GM12801 (cell line): ENCODE results near the gene HSPB6.

Source experiments
- CTCF ChIP-seq: IDR thresholded peaks from one replicate; pipeline ENCODE4 v1.5.1; 2011; ENCODE audit warnings: control low read depth; ENCODE audit not compliant: insufficient read length; ENCODE audit errors: extremely low read depth

HSPB6 gene

GRCh38 chr19:35740108-35740422 is 16.8 kb downstream of the HSPB6 start:
- TF ChIP-seq CTCF: no peak

- no peak for TF ChIP-seq CTCF
Measured at GRCh38 chr19:35739275-35740107, 17.3 kb downstream of the HSPB6 start.

GRCh38 chr19:35738887-35739229 is 18.0 kb downstream of the HSPB6 start:
- no peak for TF ChIP-seq CTCF

- TF ChIP-seq CTCF: no peak
Measured at GRCh38 chr19:35738021-35738886, 18.6 kb downstream of the HSPB6 start.

DNA sequence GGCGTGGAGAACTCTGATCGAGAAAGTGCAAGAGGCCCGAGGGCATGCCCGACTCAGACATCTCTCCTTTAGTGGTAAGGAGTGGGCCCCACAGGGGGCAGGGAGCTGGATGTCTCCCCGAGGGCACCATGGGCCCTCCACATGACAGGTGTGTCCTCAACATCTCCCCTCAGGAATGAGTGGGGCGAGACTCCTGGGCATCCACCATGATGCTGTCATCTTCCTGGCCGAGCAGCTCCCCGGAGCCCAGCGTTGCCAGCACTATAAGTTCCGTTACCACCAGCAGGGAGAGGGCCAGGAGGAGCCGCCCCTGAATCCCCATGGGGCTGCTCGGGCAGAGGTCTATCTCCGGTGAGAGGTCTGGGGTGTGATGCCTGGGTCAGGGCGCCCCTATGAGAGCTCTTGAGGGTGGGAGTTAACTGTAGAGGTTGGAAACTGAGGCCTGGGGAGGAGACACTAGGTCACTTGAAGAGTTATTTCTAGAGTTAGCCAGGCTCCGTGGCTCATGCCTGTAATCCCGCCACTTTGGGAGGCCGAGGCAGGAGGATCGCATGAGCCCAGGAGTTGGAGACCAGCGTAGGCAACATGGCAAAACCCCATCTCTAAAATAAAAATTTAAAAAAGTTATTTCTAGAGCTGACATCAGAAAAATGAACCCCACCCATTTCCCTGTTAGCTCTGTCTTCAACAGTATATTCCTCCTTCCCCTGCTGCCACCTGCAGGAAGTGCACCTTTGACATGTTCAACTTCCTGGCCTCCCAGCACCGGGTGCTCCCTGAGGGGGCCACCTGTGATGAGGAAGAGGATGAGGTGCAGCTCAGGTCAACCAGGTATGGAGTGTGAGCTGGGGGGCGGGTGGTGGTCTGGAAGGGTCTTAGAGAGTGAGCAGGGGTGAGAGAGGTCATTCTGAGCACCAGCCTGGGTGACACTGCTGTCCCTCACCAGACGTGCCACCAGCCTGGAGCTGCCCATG is 19.6 kb downstream of the HSPB6 start:
- TF ChIP-seq CTCF: no peak

DNA sequence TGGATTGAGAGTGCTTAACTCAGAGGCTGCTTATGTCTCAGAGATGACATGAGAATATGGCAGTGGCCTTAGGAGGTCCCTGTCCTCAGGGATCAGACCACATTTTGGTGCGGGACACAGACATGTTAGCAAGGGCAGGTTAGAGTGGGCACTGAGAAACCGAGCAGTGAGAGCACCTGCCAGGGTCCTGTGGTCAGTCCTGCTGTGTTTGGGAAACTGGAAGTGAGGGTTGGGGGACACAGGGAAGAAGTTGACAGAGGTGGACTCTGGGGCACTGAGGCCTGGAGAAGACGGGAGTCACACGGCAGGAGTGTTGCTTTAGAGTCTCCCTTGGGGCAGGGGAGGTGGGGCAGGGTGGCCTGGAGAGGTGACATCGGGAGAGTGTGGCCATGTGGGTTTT is 21.9 kb downstream of the HSPB6 start:
- no peak for TF ChIP-seq CTCF

DNA sequence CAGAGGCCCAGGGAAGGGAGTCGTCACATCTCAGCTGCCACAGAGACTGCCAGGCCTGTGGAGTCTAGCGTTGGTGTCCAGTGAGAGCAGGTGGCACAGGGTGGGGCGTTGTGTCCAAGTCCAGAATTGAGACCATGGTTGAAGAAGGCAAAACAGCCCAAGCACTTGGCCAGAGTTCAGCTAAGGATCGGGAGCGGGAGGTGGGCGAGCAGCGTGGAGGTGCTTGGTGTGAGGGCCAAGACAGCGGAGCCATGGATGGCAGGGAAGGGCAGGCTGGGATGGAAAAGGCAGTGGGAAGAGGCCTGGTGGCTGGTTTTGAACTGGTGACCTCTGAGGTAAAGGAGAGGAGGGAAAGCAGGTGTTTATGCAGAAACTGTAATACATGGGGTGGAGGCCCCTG is 22.6 kb downstream of the HSPB6 start:
- no peak for TF ChIP-seq CTCF
